ENCODE measurements around the gene IFT122. TPM values are rescaled to one million over a fixed set of nuclear protein-coding genes. Genes with fewer than 3 reads are reported as not detected.

The IFT122 gene
- total RNA-seq, 6 experiments from 2014 or later, result 7.1 to 16.8 (median 11.5) TPM

DNA sequence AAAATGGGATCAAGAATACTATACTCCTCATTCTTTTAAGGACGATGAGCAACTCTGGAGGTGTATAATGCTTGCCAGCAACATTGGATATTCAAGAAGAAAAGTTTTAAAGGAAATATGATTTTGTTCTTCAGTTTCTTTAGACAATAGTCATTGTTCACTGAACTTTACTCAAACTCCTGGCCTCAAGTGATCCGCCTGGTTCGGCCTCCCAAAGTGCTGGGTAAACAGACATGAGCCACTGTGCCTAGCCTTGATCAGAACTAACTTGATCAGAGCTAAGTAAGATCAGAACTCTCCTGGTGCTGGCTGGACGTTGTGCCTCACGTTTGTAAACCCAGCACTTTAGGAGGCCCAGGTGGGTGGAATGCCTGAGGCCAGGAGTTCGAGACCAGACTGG lies 24.2 kb upstream of the IFT122 start:
- Histone ChIP-seq H3K9me3 (no peaks in the 10 kb centered on the region), H3K4me3 (no peak overlapping the region), H3K4me1 (peaks cover 0 to 19% (median 5%) of the 10 kb centered on the region in 4 donors), H3K27ac (no peak overlapping the region), H3K27me3 (no peaks in the 10 kb centered on the region), H3K36me3 (no peaks in the 10 kb centered on the region)
- DNase-seq (no peak), ATAC-seq (no peak)
- WGBS (ENCODE audit: insufficient coverage, low coverage, low lambda C conversion rate, missing lambda C conversion rate), result 67% methylated on average over 1 of the region's 6 CpGs
- intact Hi-C loops (cut with DNase I), result no loop called here
- TF ChIP-seq POLR2A (IDR thresholded peaks at IDR 0.05), result no peak
- TF ChIP-seq, protein P1, sequence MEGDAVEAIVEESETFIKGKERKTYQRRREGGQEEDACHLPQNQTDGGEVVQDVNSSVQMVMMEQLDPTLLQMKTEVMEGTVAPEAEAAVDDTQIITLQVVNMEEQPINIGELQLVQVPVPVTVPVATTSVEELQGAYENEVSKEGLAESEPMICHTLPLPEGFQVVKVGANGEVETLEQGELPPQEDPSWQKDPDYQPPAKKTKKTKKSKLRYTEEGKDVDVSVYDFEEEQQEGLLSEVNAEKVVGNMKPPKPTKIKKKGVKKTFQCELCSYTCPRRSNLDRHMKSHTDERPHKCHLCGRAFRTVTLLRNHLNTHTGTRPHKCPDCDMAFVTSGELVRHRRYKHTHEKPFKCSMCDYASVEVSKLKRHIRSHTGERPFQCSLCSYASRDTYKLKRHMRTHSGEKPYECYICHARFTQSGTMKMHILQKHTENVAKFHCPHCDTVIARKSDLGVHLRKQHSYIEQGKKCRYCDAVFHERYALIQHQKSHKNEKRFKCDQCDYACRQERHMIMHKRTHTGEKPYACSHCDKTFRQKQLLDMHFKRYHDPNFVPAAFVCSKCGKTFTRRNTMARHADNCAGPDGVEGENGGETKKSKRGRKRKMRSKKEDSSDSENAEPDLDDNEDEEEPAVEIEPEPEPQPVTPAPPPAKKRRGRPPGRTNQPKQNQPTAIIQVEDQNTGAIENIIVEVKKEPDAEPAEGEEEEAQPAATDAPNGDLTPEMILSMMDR (IDR thresholded peaks at IDR 0.05), result no peak

DNA sequence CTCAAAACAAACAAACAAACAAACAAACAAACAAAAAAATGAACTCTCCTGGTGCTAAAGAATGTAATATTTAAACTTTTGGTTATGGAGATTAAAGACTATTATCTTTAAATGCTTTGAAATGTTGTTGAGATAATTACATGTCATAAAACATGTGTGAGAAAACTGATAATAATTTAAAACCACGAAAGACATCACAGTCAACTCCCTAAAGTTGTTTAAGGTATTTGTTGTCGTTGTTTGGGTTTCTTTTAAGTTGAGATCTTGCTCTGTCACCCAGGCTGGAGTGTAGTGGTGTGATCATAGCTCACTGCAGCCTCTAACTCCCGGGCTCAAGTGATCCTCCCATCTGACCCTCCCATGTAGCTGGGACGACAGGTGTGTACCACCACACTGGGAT lies 23.6 kb upstream of the IFT122 start:
- no peaks in the 10 kb centered on the region for H3K27me3 ChIP-seq
- no peaks in the 10 kb centered on the region for H3K36me3 ChIP-seq
- TF ChIP-seq, protein P1 (IDR thresholded peaks at IDR 0.05), result no peak
- no peak for TF ChIP-seq POLR2A (IDR thresholded peaks at IDR 0.05)
- DNase-seq, result peak in 1 of 3 donors; percentile 11
- no peak overlapping the region for H3K4me3 ChIP-seq
- no peak overlapping the region for H3K27ac ChIP-seq
- ATAC-seq, result no peak
- H3K4me1 ChIP-seq, result peaks cover 0 to 19% (median 5%) of the 10 kb centered on the region in 4 donors
- no peaks in the 10 kb centered on the region for H3K9me3 ChIP-seq
- WGBS (ENCODE audit: insufficient coverage, low coverage, low lambda C conversion rate, missing lambda C conversion rate), result 83% methylated on average over 4 of the region's 4 CpGs
- intact Hi-C loops (cut with DNase I), result no loop called here

DNA sequence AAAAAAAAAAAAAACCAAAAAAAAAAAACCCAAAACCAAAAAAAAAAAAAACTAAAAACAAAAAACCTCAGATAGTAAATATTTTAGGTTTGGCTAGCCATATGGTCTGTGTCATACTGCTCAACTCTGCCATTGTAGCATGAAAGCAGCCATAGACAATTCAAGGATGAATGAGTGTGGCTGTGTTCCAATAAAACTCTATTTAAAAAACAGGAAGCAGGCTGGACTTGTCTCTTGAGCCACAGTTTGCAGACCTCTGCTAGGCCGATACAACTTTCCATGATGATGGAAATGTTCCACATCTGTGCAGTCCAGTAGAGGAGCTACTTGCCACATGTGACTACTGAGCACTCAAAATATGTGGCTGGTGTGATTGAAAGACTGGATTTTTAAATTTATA lies 22.7 kb upstream of the IFT122 start:
- Histone ChIP-seq H3K27ac (peak overlapping the region in 1 of 3 donors; percentile 72), H3K27me3 (no peaks in the 10 kb centered on the region), H3K4me3 (peak overlapping the region in 1 of 3 donors; percentile 38), H3K4me1 (peaks cover 0 to 19% (median 5%) of the 10 kb centered on the region in 4 donors), H3K36me3 (no peaks in the 10 kb centered on the region), H3K9me3 (no peaks in the 10 kb centered on the region)
- ATAC-seq (peak; percentile 9 to 25 (median 17)), DNase-seq (peak in 1 of 3 donors; percentile 18)
- no peak for TF ChIP-seq POLR2A (IDR thresholded peaks at IDR 0.05)
- TF ChIP-seq, protein P1 (IDR thresholded peaks at IDR 0.05), result no peak
- WGBS (ENCODE audit: insufficient coverage, low coverage, low lambda C conversion rate, missing lambda C conversion rate), result 17% methylated on average over 1 of the region's 1 CpG
- intact Hi-C loops (cut with DNase I), result no loop called here

DNA sequence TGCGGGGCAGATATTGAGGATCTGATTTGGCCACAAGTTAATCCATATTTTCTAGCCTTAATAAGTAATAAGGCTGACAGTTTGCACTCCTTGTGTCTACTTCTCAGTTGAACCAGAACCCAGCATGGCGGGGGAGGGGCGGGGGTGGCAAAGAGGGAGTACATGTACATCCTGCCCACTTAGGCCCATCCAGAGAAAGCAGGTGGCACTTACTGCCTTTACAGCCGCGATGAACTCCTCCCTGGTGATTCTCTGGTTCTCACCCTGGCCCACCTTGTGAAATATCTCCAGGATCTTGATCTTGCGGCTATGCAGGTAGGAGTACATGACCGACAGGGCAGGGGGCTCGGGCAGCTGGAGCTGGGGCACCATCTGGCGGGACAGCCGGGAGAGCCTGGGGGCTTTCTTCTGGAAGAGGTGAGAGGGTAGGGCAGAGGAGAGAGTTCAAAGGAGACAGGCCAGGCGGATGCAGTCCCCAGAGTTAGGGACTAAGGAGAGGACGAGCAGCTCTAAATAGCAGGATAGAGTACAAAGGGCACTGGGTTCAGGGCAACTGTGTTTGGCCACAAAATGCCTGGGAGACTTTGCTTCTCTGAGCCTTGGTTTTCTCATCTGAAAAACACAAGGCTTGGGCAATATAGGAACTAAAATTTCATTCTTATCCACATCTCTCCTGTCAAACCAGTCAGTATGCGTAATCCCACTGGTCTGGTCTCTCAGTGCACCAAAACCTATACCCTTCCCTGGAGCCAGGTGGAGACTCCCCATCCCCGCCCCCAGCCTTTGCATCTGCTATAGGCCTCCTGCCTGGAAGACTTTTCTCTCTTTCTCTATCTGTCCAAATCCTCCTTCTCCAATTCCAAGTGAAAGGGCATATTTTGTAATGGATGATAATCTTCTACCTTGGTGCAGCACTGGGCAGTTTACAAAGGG lies 21.7 kb upstream of the IFT122 start:
- Histone ChIP-seq H3K27me3 (no peaks in the 10 kb centered on the region), H3K9me3 (no peaks in the 10 kb centered on the region), H3K27ac (peak overlapping the region in 2 of 3 donors; percentile 17 to 72), H3K4me3 (peak overlapping the region in 1 of 3 donors; percentile 38), H3K36me3 (no peaks in the 10 kb centered on the region), H3K4me1 (peaks cover 0 to 12% (median 5%) of the 10 kb centered on the region in 4 donors)
- TF ChIP-seq, protein P1 (IDR thresholded peaks at IDR 0.05), result no peak
- no peak for TF ChIP-seq POLR2A (IDR thresholded peaks at IDR 0.05)
- intact Hi-C loops (cut with DNase I), result no loop called here
- ATAC-seq (peak; percentile 42 to 76 (median 62)), DNase-seq (peak in 1 of 3 donors; percentile 42)
- 63% methylated on average over 14 of the region's 14 CpGs for WGBS (ENCODE audit: insufficient coverage, low coverage, low lambda C conversion rate, missing lambda C conversion rate)

Measured in right lobe of liver (tissue), 6 donors.